Stimulated activated CD4-positive, alpha-beta T cell treated with anti-CD3 and anti-CD28 coated beads, Interleukin-4, amount 100 ng/mL, for 4 hours (primary cell): Measurements from ENCODE around the gene RAX.

Experiments
- DNase-seq, 2 experiments: peaks; one replicate each; pipeline ENCODE4 v3.0.0-alpha.2; 2020

Gene RAX

GRCh38 chr18:59238385-59238784, 34.9 kb downstream of the RAX start:
- no peak for DNase-seq

DNA sequence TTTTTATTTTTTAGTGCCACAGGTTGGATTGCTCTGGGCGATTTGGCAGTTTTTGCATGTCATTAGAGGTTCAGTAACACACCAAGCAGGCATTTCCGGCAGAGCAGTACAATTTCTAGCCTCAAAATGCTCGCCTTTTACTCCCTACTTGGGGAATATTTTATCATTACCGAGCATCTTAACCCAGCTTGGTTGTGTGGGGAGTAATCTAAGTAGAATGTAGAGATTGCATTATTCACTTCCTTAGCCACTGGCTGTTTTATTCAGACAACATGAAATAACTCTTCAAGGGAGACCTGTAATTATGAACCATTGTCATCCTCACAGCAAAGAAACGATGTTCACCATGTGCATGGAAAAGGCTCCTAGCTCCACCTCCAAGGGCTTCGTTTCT, 40.2 kb downstream of the RAX start:
- DNase-seq = no peak

DNA sequence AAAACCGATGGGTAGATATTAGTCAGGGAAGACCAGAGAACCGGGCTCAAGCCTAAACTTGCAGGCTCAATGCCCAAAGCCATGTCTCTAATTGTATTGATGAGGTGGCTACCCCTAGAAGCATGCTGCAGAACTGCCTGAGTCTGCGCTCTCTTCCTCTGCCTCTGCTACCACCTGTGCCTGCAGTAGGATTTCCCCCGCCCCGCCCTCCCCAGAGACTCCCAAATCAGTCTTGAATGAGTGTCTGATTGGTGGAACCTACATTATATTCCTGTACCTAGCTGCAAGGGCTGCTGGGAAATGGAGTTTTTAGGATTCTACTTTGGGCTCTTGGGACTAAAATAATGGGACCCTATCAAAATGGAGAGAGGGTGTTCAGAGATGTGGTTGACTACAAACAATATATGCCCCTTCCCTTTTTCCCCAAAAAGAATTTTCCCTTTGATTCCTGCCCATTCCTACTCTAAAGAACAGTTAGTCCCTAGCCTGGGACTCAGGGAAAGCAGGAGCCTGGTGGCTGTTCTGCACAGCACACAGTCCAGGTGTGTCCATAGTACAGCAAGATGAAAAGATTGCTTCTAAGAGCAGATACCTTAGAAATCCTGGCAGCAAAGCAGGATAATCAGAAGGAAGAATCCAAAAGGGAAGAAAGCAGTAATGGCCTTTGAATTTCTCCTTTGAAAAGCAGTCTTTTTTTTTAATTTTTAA, 40.8 kb downstream of the RAX start:
- DNase-seq = no peak

GRCh38 chr18:59231877-59232276, 41.4 kb downstream of the RAX start:
- DNase-seq = no peak

DNA sequence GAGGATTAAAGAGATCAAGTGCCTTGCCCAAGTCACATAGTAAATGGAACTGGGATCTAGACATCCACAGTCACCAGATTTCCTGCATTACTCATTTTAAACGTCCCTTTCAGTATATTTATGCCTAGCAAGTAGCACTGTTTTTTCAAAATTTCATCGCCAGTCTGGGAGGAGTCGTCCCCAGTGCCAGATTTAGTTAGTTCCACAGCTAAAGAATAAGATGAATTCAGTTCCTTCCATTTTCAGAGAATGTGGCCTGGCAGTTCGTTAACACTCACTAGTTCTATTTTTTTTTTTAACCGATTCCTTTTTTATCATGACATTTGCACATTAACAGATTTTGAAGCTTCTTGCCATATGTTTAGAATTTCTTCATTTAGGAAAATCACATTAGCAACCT, 42.1 kb downstream of the RAX start:
- DNase-seq = no peak

DNA sequence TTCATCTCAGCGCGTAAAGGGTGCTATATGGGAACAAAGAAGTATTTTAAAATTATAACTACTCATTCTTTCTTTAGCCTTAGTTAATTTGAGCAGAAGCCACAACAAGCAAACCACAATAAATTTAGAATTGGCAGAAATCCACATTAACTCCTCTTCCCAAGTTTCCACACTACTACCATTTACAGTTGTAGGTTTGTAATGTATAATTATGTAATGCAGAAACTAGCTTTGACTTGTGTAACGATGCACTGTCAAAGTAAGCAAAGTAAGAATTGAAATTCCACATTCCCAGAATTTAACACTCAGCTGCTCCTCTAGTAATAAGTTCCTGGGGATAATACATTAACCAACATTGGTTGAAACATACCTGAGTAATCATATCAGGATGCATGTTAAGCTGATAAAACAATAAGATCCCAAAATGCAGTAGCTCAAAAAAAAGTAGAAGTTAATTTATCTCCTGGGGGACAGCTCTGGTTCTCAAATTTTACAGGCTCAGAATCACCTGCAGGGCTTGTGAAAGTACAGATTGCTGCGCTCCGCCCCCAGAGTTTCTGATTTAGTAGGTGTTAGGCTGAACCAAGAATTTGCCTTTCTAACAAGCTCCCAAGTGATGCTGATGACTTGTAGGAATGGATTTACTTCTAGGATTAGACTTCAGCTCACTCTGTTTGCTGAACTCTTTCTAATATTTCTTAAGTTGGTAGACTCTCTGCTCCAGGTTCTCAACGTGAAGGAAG, 43.4 kb downstream of the RAX start:
- DNase-seq = no peak

DNA sequence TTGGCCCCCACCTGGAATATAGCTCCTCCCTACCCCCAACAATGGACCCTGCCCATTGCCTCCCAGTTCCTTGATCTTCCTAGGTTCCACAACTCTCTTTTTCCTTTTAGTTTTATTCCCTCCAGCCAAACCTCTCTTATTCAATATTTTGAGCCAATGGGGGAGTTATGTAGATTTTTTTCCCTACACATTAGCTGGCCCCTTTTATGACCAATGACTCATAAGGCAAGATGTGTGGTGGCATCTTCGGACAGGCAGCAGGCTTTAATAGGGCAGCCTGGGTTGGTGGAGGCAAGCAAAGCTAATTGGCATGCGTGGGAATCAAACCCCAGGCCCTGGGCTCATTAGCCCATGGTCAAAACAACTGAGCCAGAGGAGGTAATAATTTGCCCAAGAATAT, 44.1 kb downstream of the RAX start:
- DNase-seq = no peak

- no peak for DNase-seq
These were observed 44.9 kb downstream of the RAX start for GRCh38 chr18:59228351-59228750.

DNA sequence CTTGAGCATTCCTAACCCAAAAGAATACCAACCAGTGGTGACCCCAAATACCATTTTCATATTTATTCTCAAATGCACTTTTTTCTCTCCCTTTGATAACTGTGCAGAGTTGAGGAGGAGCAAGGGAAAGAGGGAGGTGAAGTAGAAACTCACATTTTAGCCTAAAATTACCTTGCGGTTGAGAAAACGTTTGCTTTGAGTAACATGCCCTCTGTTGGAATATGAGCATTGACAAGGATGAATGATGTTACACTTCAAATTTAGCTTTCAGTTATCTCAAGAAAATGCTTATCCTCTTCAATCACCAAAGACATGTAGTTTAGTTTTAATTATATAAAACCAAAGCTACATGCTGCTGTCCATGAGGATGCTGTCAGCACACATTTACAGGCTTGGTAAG, 50.9 kb downstream of the RAX start:
- DNase-seq = no peak

DNA sequence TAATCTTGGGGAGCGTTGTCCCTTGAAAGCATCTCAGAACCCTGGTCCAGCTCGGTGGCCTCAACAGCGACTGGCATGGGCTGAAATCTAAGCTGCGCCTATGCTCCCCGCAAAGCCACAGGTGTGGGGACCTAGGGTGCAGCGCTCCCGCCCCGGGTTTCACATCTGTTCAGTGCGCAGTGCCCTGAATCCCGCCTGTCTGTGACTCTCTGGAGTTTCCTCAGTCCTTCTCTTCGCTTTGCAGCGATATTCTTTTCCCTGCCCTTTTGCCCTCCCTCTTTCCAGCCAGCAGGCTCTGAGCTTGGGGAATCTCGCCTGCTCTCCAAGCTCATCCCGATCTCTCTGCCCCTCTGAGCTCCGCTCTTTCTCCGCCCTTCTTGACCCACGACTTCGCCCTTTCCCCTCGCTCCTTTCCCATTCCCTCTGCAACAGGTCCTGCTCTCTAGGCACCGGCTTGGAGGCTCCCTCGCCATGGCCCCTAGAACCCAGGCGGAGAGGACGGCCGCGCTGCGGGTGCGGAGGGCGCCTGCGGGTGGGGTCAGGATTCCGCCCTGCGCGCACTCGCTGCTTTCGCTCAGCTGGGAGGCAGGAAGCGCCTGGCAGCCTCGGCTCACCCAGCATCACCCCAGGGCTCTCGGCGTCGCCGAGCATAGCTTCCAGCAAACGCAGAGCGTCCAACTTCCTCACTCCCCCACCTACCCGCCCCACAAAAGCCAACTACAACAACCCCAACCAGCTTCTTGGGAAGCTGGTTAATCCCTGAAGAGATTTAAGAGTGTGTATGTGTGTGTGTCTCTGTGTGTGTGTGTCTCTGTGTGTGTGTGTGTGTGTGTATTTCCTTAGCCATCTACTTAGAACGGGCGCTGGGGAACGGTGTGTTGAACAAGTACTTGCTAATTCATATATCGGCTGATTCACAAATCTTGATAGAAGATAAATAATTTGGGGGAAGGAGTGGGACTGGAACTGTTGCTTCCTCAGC, 52.2 kb downstream of the RAX start:
- no peak for DNase-seq

- DNase-seq = no peak
These were observed 53.0 kb downstream of the RAX start for GRCh38 chr18:59220164-59220783.

DNA sequence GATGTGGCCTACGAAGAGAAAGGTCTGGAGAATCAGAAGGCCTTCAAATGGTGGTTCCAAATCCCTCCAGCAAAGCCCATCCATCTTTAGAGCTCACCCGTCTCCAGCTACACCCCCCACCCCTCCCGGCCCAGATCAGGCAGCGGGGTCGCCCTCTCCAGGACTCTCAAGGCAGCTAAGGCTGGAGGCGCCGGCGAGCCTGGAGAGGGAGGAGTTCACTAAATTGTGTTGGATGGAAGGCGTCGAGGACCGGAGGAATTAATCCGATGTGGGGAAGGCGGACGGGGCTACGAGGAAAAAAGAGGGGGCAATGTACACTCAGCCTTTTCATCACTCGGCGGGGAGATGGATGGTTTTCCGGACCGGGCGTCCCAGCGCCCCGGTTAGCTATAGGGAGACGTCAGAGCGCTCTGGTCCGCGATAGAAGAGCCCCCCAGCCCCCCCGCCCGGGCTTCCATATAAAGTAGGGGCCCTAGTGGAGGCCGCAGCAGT, 53.5 kb downstream of the RAX start, which contains the start of gene GRP:
TSS of gene GRP (plus strand) at position 487 of the 492 bp plus-strand sequence. CDS start 108 bp downstream, outside the sequence.
- DNase-seq = no peak

DNA sequence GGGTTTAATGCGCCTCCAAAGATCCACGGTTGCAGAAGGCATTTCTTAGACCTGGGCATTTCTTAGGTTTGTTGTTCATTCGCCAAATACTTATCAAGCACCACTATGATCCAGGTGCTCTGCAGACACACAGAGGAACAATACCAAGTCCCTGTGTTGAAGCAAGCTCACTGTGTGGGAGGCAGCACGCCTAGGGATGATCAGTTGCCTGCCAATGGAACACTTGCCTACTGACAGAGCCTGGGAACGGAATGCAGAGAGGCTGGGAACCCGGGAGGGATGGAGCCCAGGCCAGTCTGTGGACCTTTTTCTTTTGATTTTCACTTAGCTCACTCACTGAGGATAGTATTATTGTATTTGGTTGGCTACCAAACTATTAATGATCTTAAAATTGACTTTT, 55.2 kb downstream of the RAX start:
- no peak for DNase-seq
